ENCODE data around the gene NDUFAF7.
"Not testable (repeated sequence)": the region's sequence is repeated elsewhere in the genome, so short reads cannot be mapped to it uniquely, and the experiment has no call there.

The NDUFAF7 gene

GRCh38 chr2:37201766-37202165, 29.7 kb upstream of the NDUFAF7 start:
- peaks cover 44% of the 10 kb centered on the region for H3K79me2 ChIP-seq (ENCODE audit: insufficient read depth, low read length)

GRCh38 chr2:37203708-37204107, 27.8 kb upstream of the NDUFAF7 start:
- Histone ChIP-seq H3K4me1 (ENCODE audit: insufficient read depth, low read length, severe bottlenecking) (peaks cover 8% of the 10 kb centered on the region), H3K9ac (ENCODE audit: low read length) (no peak overlapping the region), H3K9me3 (ENCODE audit: low read length) (peaks cover 24% of the 10 kb centered on the region), H3K4me2 (ENCODE audit: low read length) (no peak overlapping the region), H3K4me3 (ENCODE audit: low read depth, low read length, poor library complexity, severe bottlenecking) (no peak overlapping the region), H3K79me2 (ENCODE audit: insufficient read depth, low read length) (peaks cover 43% of the 10 kb centered on the region), H3K27ac (ENCODE audit: low read depth, low read length, poor library complexity, severe bottlenecking) (no peak overlapping the region), H2AFZ (ENCODE audit: low read length) (no peak overlapping the region), H3K36me3 (ENCODE audit: insufficient read depth, low read length) (peaks cover 97% of the 10 kb centered on the region), H3K9me2 (ENCODE audit: low read depth, low read length) (no peaks in the 10 kb centered on the region), H3K27me3 (ENCODE audit: insufficient read depth, low read length) (no peaks in the 10 kb centered on the region), H3F3A (ENCODE audit: insufficient read depth, low read length) (no peaks in the 10 kb centered on the region), H4K20me1 (ENCODE audit: insufficient read depth, low read length) (no peaks in the 10 kb centered on the region)
- TF ChIP-seq EZH2 (IDR thresholded peaks at IDR 0.05; ENCODE audit: borderline replicate concordance, low read length) (no peak), CTCF (IDR thresholded peaks at IDR 0.05; ENCODE audit: low read length) (no peak)

More at GRCh38 chr2:37201766-37202165, 29.7 kb upstream of the NDUFAF7 start:
- H3F3A ChIP-seq (ENCODE audit: insufficient read depth, low read length), result no peaks in the 10 kb centered on the region
- H3K4me1 ChIP-seq (ENCODE audit: insufficient read depth, low read length, severe bottlenecking), result peaks cover 23% of the 10 kb centered on the region
- no peaks in the 10 kb centered on the region for H4K20me1 ChIP-seq (ENCODE audit: insufficient read depth, low read length)
- TF ChIP-seq EZH2 (IDR thresholded peaks at IDR 0.05; ENCODE audit: borderline replicate concordance, low read length), result no peak
- no peak for TF ChIP-seq CTCF (IDR thresholded peaks at IDR 0.05; ENCODE audit: low read length)
- H3K9ac ChIP-seq (ENCODE audit: low read length), result no peak overlapping the region
- H3K27me3 ChIP-seq (ENCODE audit: insufficient read depth, low read length), result no peaks in the 10 kb centered on the region
- peaks cover 82% of the 10 kb centered on the region for H3K36me3 ChIP-seq (ENCODE audit: insufficient read depth, low read length)
- H3K9me3 ChIP-seq (ENCODE audit: low read length), result peaks cover 17% of the 10 kb centered on the region
- no peaks in the 10 kb centered on the region for H3K9me2 ChIP-seq (ENCODE audit: low read depth, low read length)
- H3K4me2 ChIP-seq (ENCODE audit: low read length), result no peak overlapping the region
- no peak overlapping the region for H2AFZ ChIP-seq (ENCODE audit: low read length)
- no peak overlapping the region for H3K4me3 ChIP-seq (ENCODE audit: low read depth, low read length, poor library complexity, severe bottlenecking)
- H3K27ac ChIP-seq (ENCODE audit: low read depth, low read length, poor library complexity, severe bottlenecking), result peak overlapping the region; percentile 28

GRCh38 chr2:37205071-37205661, 26.3 kb upstream of the NDUFAF7 start:
- H3K4me2 ChIP-seq (ENCODE audit: low read length); H3K9me2 ChIP-seq (ENCODE audit: low read depth, low read length); H3K4me1 ChIP-seq (ENCODE audit: insufficient read depth, low read length, severe bottlenecking); H2AFZ ChIP-seq (ENCODE audit: low read length); H3K4me3 ChIP-seq (ENCODE audit: low read depth, low read length, poor library complexity, severe bottlenecking); H3K27ac ChIP-seq (ENCODE audit: low read depth, low read length, poor library complexity, severe bottlenecking); H3K27me3 ChIP-seq (ENCODE audit: insufficient read depth, low read length); H3F3A ChIP-seq (ENCODE audit: insufficient read depth, low read length); H3K9ac ChIP-seq (ENCODE audit: low read length); H4K20me1 ChIP-seq (ENCODE audit: insufficient read depth, low read length): not testable (repeated sequence)
- peaks cover 36% of the 10 kb centered on the region for H3K9me3 ChIP-seq (ENCODE audit: low read length)
- peaks cover 37% of the 10 kb centered on the region for H3K79me2 ChIP-seq (ENCODE audit: insufficient read depth, low read length)
- H3K36me3 ChIP-seq (ENCODE audit: insufficient read depth, low read length), result peaks cover 99% of the 10 kb centered on the region

GRCh38 chr2:37205689-37206341, 25.6 kb upstream of the NDUFAF7 start:
- Histone ChIP-seq H3K9ac (ENCODE audit: low read length) (no peak overlapping the region), H4K20me1 (ENCODE audit: insufficient read depth, low read length) (no peaks in the 10 kb centered on the region), H3F3A (ENCODE audit: insufficient read depth, low read length) (no peaks in the 10 kb centered on the region), H3K27ac (ENCODE audit: low read depth, low read length, poor library complexity, severe bottlenecking) (no peak overlapping the region), H3K79me2 (ENCODE audit: insufficient read depth, low read length) (peaks cover 37% of the 10 kb centered on the region), H3K36me3 (ENCODE audit: insufficient read depth, low read length) (peaks cover 99% of the 10 kb centered on the region), H3K4me2 (ENCODE audit: low read length) (no peak overlapping the region), H3K4me3 (ENCODE audit: low read depth, low read length, poor library complexity, severe bottlenecking) (no peak overlapping the region), H3K27me3 (ENCODE audit: insufficient read depth, low read length) (no peaks in the 10 kb centered on the region), H3K9me2 (ENCODE audit: low read depth, low read length) (no peaks in the 10 kb centered on the region), H3K9me3 (ENCODE audit: low read length) (peaks cover 37% of the 10 kb centered on the region), H2AFZ (ENCODE audit: low read length) (no peak overlapping the region), H3K4me1 (ENCODE audit: insufficient read depth, low read length, severe bottlenecking) (no peaks in the 10 kb centered on the region)
- TF ChIP-seq CTCF (IDR thresholded peaks at IDR 0.05; ENCODE audit: low read length) (no peak), EZH2 (IDR thresholded peaks at IDR 0.05; ENCODE audit: borderline replicate concordance, low read length) (no peak)

DNA sequence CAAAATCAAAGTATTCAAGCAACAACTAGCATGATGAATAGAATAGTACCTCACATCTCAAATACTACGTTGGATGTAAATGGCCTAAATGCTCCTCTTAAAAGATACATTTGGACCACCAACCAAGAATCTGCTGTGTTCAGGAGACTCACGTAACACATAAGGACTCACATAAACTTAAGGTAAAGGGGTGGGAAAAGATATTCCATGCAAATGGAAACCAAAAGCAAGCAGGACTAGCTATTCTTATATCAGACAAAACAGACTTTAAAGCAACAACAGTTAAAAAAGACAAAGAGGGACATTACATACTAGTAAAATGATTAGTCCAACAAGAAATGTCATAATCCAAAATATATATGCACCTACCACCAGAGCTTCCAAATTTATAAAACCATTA, 24.7 kb upstream of the NDUFAF7 start:
- not testable (repeated sequence) for H3K4me3 ChIP-seq (ENCODE audit: low read depth, low read length, poor library complexity, severe bottlenecking); H3K4me1 ChIP-seq (ENCODE audit: insufficient read depth, low read length, severe bottlenecking)
- peaks cover 37% of the 10 kb centered on the region for H3K79me2 ChIP-seq (ENCODE audit: insufficient read depth, low read length)

More for the DNA sequence above, 24.7 kb upstream of the NDUFAF7 start:
- not testable (repeated sequence) for H4K20me1 ChIP-seq (ENCODE audit: insufficient read depth, low read length); H2AFZ ChIP-seq (ENCODE audit: low read length); H3K4me2 ChIP-seq (ENCODE audit: low read length); H3K9me2 ChIP-seq (ENCODE audit: low read depth, low read length); H3K27me3 ChIP-seq (ENCODE audit: insufficient read depth, low read length); H3K27ac ChIP-seq (ENCODE audit: low read depth, low read length, poor library complexity, severe bottlenecking); H3K9ac ChIP-seq (ENCODE audit: low read length); H3F3A ChIP-seq (ENCODE audit: insufficient read depth, low read length)
- Histone ChIP-seq H3K36me3 (ENCODE audit: insufficient read depth, low read length) (peaks cover 99% of the 10 kb centered on the region), H3K9me3 (ENCODE audit: low read length) (peaks cover 37% of the 10 kb centered on the region)
